HCT116 (cell line): Measurements from ENCODE around the gene CDK5R1. TPM values are rescaled to one million over a fixed set of nuclear protein-coding genes. Genes with fewer than 3 reads are reported as not detected.

Source experiments
- ATAC-seq: fragments of 200-7000 bp; cut with Tn5 transposase; 2 replicates; pipeline ENCODE4 v1.9.1; 2020; ENCODE audit warnings: mild to moderate bottlenecking, moderate library complexity
- BruUV-seq: library from RNA; stranded (reverse); fragments of 400-500 nt; replicated peaks from 2 replicates; lab custom pipeline; 2021; lab: Mats Ljungman, UMichigan
- CTCF ChIA-PET: fragments of 300-600 bp; sonication (Branson Sonifier 250); formaldehyde crosslinking; loops from one replicate; lab custom pipeline; 2021; ENCODE audit warnings: antibody characterized with exemption; lab: Charles Lee
- POLR2A ChIA-PET: fragments of 300-600, 350-600 bp; sonication (Branson Sonifier 250); formaldehyde crosslinking; loops from one replicate; lab custom pipeline; 2021; ENCODE audit warnings: antibody characterized with exemption; lab: Charles Lee
- RAD21 ChIA-PET, 2 experiments: fragments of 300-600 bp; sonication (Branson Sonifier 250); formaldehyde crosslinking; loops; one replicate each; lab custom pipeline; 2023; ENCODE audit warnings: low total read pairs in 2 of 2; ENCODE audit not compliant: uncharacterized antibody in 2 of 2, unreplicated experiment in 2 of 2, low non-redundant PET in 1 of 2; lab: Charles Lee
- DNase-seq: peaks from one replicate; pipeline ENCODE4 v3.0.0-alpha.2; 2010; ENCODE audit warnings: low read depth, low spot score
- H2AFZ ChIP-seq: fragments of 200-600 bp; shearing (Covaris generic), sonication (generic); 2 replicates; pipeline ENCODE4 v1.6.1; 2017; ENCODE audit warnings: low read depth, mixed run types, mixed read lengths, antibody characterized with exemption, low read length; ENCODE audit not compliant: poor library complexity, severe bottlenecking
- H3K27ac ChIP-seq: 2 replicates; pipeline ENCODE4 v1.5.1; 2012; ENCODE audit warnings: low read depth, low read length
- H3K27me3 ChIP-seq: fragments of 200-600 bp; sonication (generic); 2 replicates; pipeline ENCODE4 v1.6.1; 2016; ENCODE audit warnings: mixed run types, low read length, mixed read lengths; ENCODE audit not compliant: insufficient read depth
- H3K36me3 ChIP-seq, 2 experiments: fragments of 200-500 bp in 1 of 2; fragments of 200-600 bp in 1 of 2; sonication (Bioruptor generic) in 1 of 2; sonication (generic) in 1 of 2; 2 replicates each; pipeline versions ENCODE4 v1.5.1 to v1.6.1; 2014 to 2016; ENCODE audit warnings: low read length in 2 of 2, inconsistent platforms in 1 of 2, mixed read lengths in 1 of 2, mixed run types in 1 of 2; ENCODE audit not compliant: insufficient read depth in 2 of 2, control insufficient read depth in 1 of 2
- H3K4me1 ChIP-seq, 2 experiments: fragments of 200-600 bp in 1 of 2; sonication (generic) in 1 of 2; 2 replicates each; pipeline versions ENCODE4 v1.5.1 to v1.6.1; 2012 to 2017; ENCODE audit warnings: low read length in 2 of 2, inconsistent platforms in 1 of 2, mild to moderate bottlenecking in 1 of 2, mixed read lengths in 1 of 2, mixed run types in 1 of 2, moderate library complexity in 1 of 2; ENCODE audit not compliant: insufficient read depth in 2 of 2, control insufficient read depth in 1 of 2
- H3K4me2 ChIP-seq: fragments of 200-600 bp; sonication (generic); 2 replicates; pipeline ENCODE4 v1.6.1; 2017; ENCODE audit warnings: mixed run types, low read length, mixed read lengths
- H3K4me3 ChIP-seq, 2 experiments: fragments of 200-600 bp in 1 of 2; sonication (generic) in 1 of 2; replicated peaks in 1 of 2; 2 replicates each; pipeline ENCODE4 v1.5.1; 2011 to 2016; ENCODE audit warnings: low read length in 2 of 2, control low read depth in 1 of 2, low read depth in 1 of 2, mild to moderate bottlenecking in 1 of 2, mixed read lengths in 1 of 2, mixed run types in 1 of 2
- H3K79me2 ChIP-seq: fragments of 200-600 bp; sonication (generic); 2 replicates; pipeline ENCODE4 v1.6.1; 2017; ENCODE audit warnings: mild to moderate bottlenecking, mixed run types, low read length, moderate library complexity, mixed read lengths; ENCODE audit not compliant: insufficient read depth
- H3K9ac ChIP-seq: fragments of 200-600 bp; sonication (generic); 2 replicates; pipeline ENCODE4 v1.6.1; 2016; ENCODE audit warnings: low read length, mixed read lengths
- H3K9me2 ChIP-seq: fragments of 200-600 bp; sonication (generic), shearing (Covaris generic); 2 replicates; pipeline ENCODE4 v1.6.1; 2017; ENCODE audit warnings: mixed run types, mild to moderate bottlenecking, moderate library complexity; ENCODE audit not compliant: insufficient read depth
- H3K9me3 ChIP-seq, 2 experiments: fragments of 200-500 bp in 1 of 2; fragments of 200-600 bp in 1 of 2; sonication (Bioruptor generic) in 1 of 2; sonication (generic) in 1 of 2; 2 replicates each; pipeline ENCODE4 v1.6.1; 2014 to 2017; ENCODE audit warnings: low read length in 2 of 2, mixed read lengths in 2 of 2, inconsistent platforms in 1 of 2, low read depth in 1 of 2, mild to moderate bottlenecking in 1 of 2, mixed run types in 1 of 2, moderate library complexity in 1 of 2; ENCODE audit not compliant: control insufficient read depth in 1 of 2, insufficient read depth in 1 of 2
- H4K20me1 ChIP-seq: fragments of 200-600 bp; sonication (generic), shearing (Covaris generic); 2 replicates; pipeline ENCODE4 v1.6.1; 2017; ENCODE audit warnings: mixed run types, mild to moderate bottlenecking, moderate library complexity; ENCODE audit not compliant: insufficient read depth
- ATF3 ChIP-seq: IDR thresholded peaks from 2 replicates; pipeline ENCODE4 v1.6.1; 2012
- CTCF ChIP-seq, 3 experiments: fragments of 200-600 bp in 1 of 3; sonication (generic) in 1 of 3; IDR thresholded peaks in 2 of 3; conservative IDR thresholded peaks in 1 of 3; 2 replicates each; pipeline ENCODE4 v1.5.1; 2012 to 2017; ENCODE audit warnings: low read depth in 2 of 3, low read length in 2 of 3, antibody characterized with exemption in 1 of 3, borderline replicate concordance in 1 of 3, control low read depth in 1 of 3, mild to moderate bottlenecking in 1 of 3, mixed read lengths in 1 of 3, mixed run types in 1 of 3, moderate library complexity in 1 of 3; ENCODE audit not compliant: insufficient read depth in 1 of 3
- YY1 ChIP-seq: IDR thresholded peaks from 2 replicates; pipeline ENCODE4 v1.6.1; 2011; ENCODE audit warnings: low read length, low read depth, moderate library complexity, mild to moderate bottlenecking; ENCODE audit not compliant: insufficient replicate concordance; ENCODE audit errors: extremely low read depth
- intact Hi-C: fragments of 100-400 bp; cut with micrococcal nuclease; formaldehyde crosslinking; loops from 2 replicates; pipeline ENCODE4 v1.10.0; 2022
- total RNA-seq: library from RNA; stranded (reverse); gene quantifications from one replicate; pipeline ENCODE4 v1.2.1, GENCODE V29; 2021; ENCODE audit not compliant: unreplicated experiment

CDK5R1 gene
- total RNA-seq, 1 experiment from 2014 or later = 5.4 TPM

- Histone ChIP-seq H3K27ac (no peak overlapping the region), H3K4me2 (no peak overlapping the region), H3K79me2 (no peaks in the 10 kb centered on the region), H3K4me3 (no peak overlapping the region), H3K9me3 (no peaks in the 10 kb centered on the region), H3K27me3 (no peaks in the 10 kb centered on the region), H3K36me3 (no peaks in the 10 kb centered on the region), H4K20me1 (no peaks in the 10 kb centered on the region), H3K9me2 (no peaks in the 10 kb centered on the region), H3K9ac (no peak overlapping the region), H2AFZ (no peak overlapping the region), H3K4me1 (peaks cover 21 to 47% of the 10 kb centered on the region in 2 experiments)
- TF ChIP-seq YY1 = no peak
- TF ChIP-seq ATF3 = no peak
- TF ChIP-seq CTCF (IDR thresholded peaks at IDR 0.05 in 2 of 3, conservative IDR thresholded peaks at IDR 0.05 in 1 of 3; ENCODE audit: borderline replicate concordance in 1 of 3, insufficient read depth in 1 of 3, low read depth in 2 of 3, low read length in 2 of 3) = no peak
- POLR2A ChIA-PET = no interaction called here
- DNase-seq (no peak), ATAC-seq (no peak)
- RAD21 ChIA-PET = no interaction called here
- BruUV-seq = no TSS peak
- CTCF ChIA-PET = interaction anchor here (1.0 kb wide), 1 partner anchor 34 kb away, joined by 3 read pairs; no protein-coding TSS in a partner anchor
- intact Hi-C loops = no loop called here
Measured at GRCh38 chr17:32495359-32496231, 8.8 kb downstream of the CDK5R1 start.
